WTC11 (cell line): ENCODE measurements around the gene ZNF415. TPM values are rescaled to one million over a fixed set of nuclear protein-coding genes. Genes with fewer than 3 reads are reported as not detected.

ENCODE experiments used
- ATAC-seq: fragments of 200-7000 bp; cut with Tn5 transposase; 2 replicates; pipeline ENCODE4 v1.10.0; 2021; ENCODE audit warnings: mild to moderate bottlenecking, moderate library complexity
- CTCF ChIA-PET: fragments of 300-600 bp; sonication (Branson Sonifier 250); formaldehyde crosslinking; loops from one replicate; lab custom pipeline; 2021; ENCODE audit warnings: antibody characterized with exemption; lab: Charles Lee
- POLR2A ChIA-PET: fragments of 350-600 bp; sonication (Branson Sonifier 250); formaldehyde crosslinking; loops from one replicate; lab custom pipeline; 2021; ENCODE audit warnings: antibody characterized with exemption; lab: Charles Lee
- DNase-seq: peaks from one replicate; pipeline ENCODE4 v3.0.0; 2021; ENCODE audit warnings: low spot score
- H3K27ac Mint-ChIP-seq: 2 replicates; pipeline ENCODE4 v1.8.0; 2021; ENCODE audit warnings: mixed read lengths
- H3K27me3 Mint-ChIP-seq: 2 replicates; pipeline ENCODE4 v1.8.0; 2021; ENCODE audit warnings: low read depth, mild to moderate bottlenecking, moderate library complexity, mixed read lengths
- H3K36me3 Mint-ChIP-seq: 2 replicates; pipeline ENCODE4 v1.8.0; 2021; ENCODE audit warnings: mixed read lengths
- H3K4me1 Mint-ChIP-seq: 2 replicates; pipeline ENCODE4 v1.8.0; 2022; ENCODE audit warnings: mixed read lengths
- H3K4me3 Mint-ChIP-seq: 2 replicates; pipeline ENCODE4 v1.8.0; 2021; ENCODE audit warnings: mild to moderate bottlenecking, moderate library complexity, mixed read lengths
- H3K9me3 Mint-ChIP-seq: 2 replicates; pipeline ENCODE4 v1.8.0; 2021; ENCODE audit warnings: mixed read lengths
- AR ChIP-seq: fragments of 250-450 bp; sonication (Bioruptor Pico); IDR thresholded peaks from 2 replicates; pipeline ENCODE4 v1.9.0; 2021; ENCODE audit warnings: mild to moderate bottlenecking
- CREM ChIP-seq: sonication (generic); formaldehyde crosslinking; IDR thresholded peaks from 2 replicates; pipeline ENCODE4 v1.8.1; 2022; ENCODE audit warnings: mild to moderate bottlenecking, missing genetic modification reagents, moderate library complexity
- ERG ChIP-seq: fragments of 250-450 bp; sonication (Bioruptor Pico); IDR thresholded peaks from 2 replicates; pipeline ENCODE4 v1.8.0; 2021; ENCODE audit warnings: mild to moderate bottlenecking
- ETV6 ChIP-seq: sonication (generic); formaldehyde crosslinking; IDR thresholded peaks from 2 replicates; pipeline ENCODE4 v1.8.1; 2022; ENCODE audit warnings: mild to moderate bottlenecking, missing genetic modification reagents
- FOXK1 ChIP-seq: sonication (generic); formaldehyde crosslinking; IDR thresholded peaks from 2 replicates; pipeline ENCODE4 v1.8.0; 2022; ENCODE audit warnings: mild to moderate bottlenecking, moderate library complexity, missing genetic modification reagents
- KAT7 ChIP-seq: sonication (generic); formaldehyde crosslinking; IDR thresholded peaks from 2 replicates; pipeline ENCODE4 v1.8.1; 2023; ENCODE audit warnings: missing genetic modification reagents, mild to moderate bottlenecking, borderline replicate concordance
- PRDM15 ChIP-seq: sonication (generic); formaldehyde crosslinking; IDR thresholded peaks from 2 replicates; pipeline ENCODE4 v1.8.0; 2022; ENCODE audit warnings: missing genetic modification reagents
- SP1 ChIP-seq: sonication (generic); formaldehyde crosslinking; conservative IDR thresholded peaks from 2 replicates; pipeline ENCODE4 v1.8.1; 2022; ENCODE audit warnings: missing genetic modification reagents
- TEAD1 ChIP-seq: sonication (generic); formaldehyde crosslinking; IDR thresholded peaks from 2 replicates; pipeline ENCODE4 v1.8.0; 2022; ENCODE audit warnings: mild to moderate bottlenecking, missing genetic modification reagents
- ZNF219 ChIP-seq: sonication (generic); formaldehyde crosslinking; IDR thresholded peaks from 2 replicates; pipeline ENCODE4 v1.8.0; 2023; ENCODE audit warnings: missing genetic modification reagents, mild to moderate bottlenecking, borderline replicate concordance
- ZNF263 ChIP-seq: sonication (generic); formaldehyde crosslinking; IDR thresholded peaks from 2 replicates; pipeline ENCODE4 v1.8.1; 2022; ENCODE audit warnings: low read depth, mild to moderate bottlenecking, moderate library complexity, missing genetic modification reagents
- total RNA-seq: library from RNA; stranded (reverse); gene quantifications from 3 replicates; pipeline ENCODE4 v1.2.3, GENCODE V29; 2021

ZNF415 gene
- total RNA-seq, 1 experiment from 2014 or later, result 11.2 TPM

- Mint-ChIP-seq H3K4me3 (peak overlapping the region; percentile 60), H3K9me3 (no peaks in the 10 kb centered on the region), H3K27me3 (no peaks in the 10 kb centered on the region), H3K36me3 (peaks cover 21% of the 10 kb centered on the region)
- ChIA-PET POLR2A (interaction anchor here (1.2 kb wide), 1 partner anchor 64 kb away, joined by 3 read pairs; the partner anchor contains the start of gene ZNF347), CTCF (interaction anchor here (0.6 to 2.3 kb wide), 6 partner anchors 18 to 330 kb away, joined by 3 to 20 read pairs (median 4); no protein-coding TSS in a partner anchor)
- peak; percentile 83 for DNase-seq
- 0 out of 2 replicates have a peak, but pooled peaks have one; percentile 22 for TF ChIP-seq ZNF219 (CRISPR knock-in tag)
- TF ChIP-seq PRDM15 (CRISPR knock-in tag), result peak; percentile 89
- 0 out of 2 replicates have a peak, but pooled peaks have one; percentile 19 for TF ChIP-seq TEAD1 (CRISPR knock-in tag)
- no peak for TF ChIP-seq CREM (CRISPR knock-in tag)
- TF ChIP-seq, all 79 proteins: peak for 3
- Mint-ChIP-seq H3K27ac (peak overlapping the region; percentile 90), H3K4me1 (peaks cover 43% of the 10 kb centered on the region)
- peak; percentile 71 for ATAC-seq
Observed at GRCh38 chr19:53094754-53095575, 37.7 kb downstream of the ZNF415 start.

GRCh38 chr19:53092723-53093122, 40.0 kb downstream of the ZNF415 start:
- Mint-ChIP-seq H3K4me3 (no peak overlapping the region), H3K27me3 (no peaks in the 10 kb centered on the region), H3K36me3 (peaks cover 31% of the 10 kb centered on the region), H3K9me3 (no peaks in the 10 kb centered on the region), H3K4me1 (peaks cover 39% of the 10 kb centered on the region), H3K27ac (peak overlapping the region; percentile 20; the same call in 1 of the 2 replicates)
- TF ChIP-seq ETV6 (CRISPR knock-in tag) (no peak), ZNF263 (CRISPR knock-in tag) (no peak), AR (CRISPR knock-in tag) (no peak), FOXK1 (CRISPR knock-in tag) (no peak), ERG (CRISPR knock-in tag) (no peak)
- ATAC-seq (no peak), DNase-seq (no peak)
- CTCF ChIA-PET, result interaction anchor here (2.1 kb wide), 1 partner anchor 15 kb away, joined by 39 read pairs; no protein-coding TSS in a partner anchor
- POLR2A ChIA-PET, result no interaction called here

- ATAC-seq (peak; percentile 89), DNase-seq (peak; percentile 90)
- CTCF ChIA-PET, result interaction anchor here (0.6 to 2.1 kb wide), 18 partner anchors 10 to 225 kb away, joined by 3 to 39 read pairs (median 4); partner anchors contain the start of genes ERVV-2 and ZNF347
- no peaks in the 10 kb centered on the region for H3K27me3 Mint-ChIP-seq
- peak overlapping the region; percentile 60 for H3K27ac Mint-ChIP-seq
- H3K4me3 Mint-ChIP-seq, result no peak overlapping the region
- POLR2A ChIA-PET, result interaction anchor here (0.6 kb wide), 1 partner anchor 682 kb away, joined by 4 read pairs; no protein-coding TSS in a partner anchor
- H3K4me1 Mint-ChIP-seq, result peaks cover 32% of the 10 kb centered on the region
- TF ChIP-seq SP1 (CRISPR knock-in tag), result peak; percentile 49; the same call in 1 of the 2 replicates
- no peak for TF ChIP-seq KAT7 (CRISPR knock-in tag)
- no peaks in the 10 kb centered on the region for H3K9me3 Mint-ChIP-seq
- H3K36me3 Mint-ChIP-seq, result peaks cover 38% of the 10 kb centered on the region
Observed at GRCh38 chr19:53091413-53092254, 41.1 kb downstream of the ZNF415 start.
